HepG2 (cell line): ENCODE results near the gene PLXND1. TPM values are rescaled to one million over a fixed set of nuclear protein-coding genes. Genes with fewer than 3 reads are reported as not detected.

Experiments
- ATF3 ChIP-seq: sonication (generic); formaldehyde crosslinking; IDR thresholded peaks from 2 replicates; pipeline ENCODE4 v1.4.0; 2020; ENCODE audit warnings: missing genetic modification reagents
- ELF3 ChIP-seq: IDR thresholded peaks from 2 replicates; pipeline ENCODE4 v1.6.1; 2016; ENCODE audit warnings: missing genetic modification reagents, missing compliant biosample characterization
- ETV6 ChIP-seq: sonication (generic); formaldehyde crosslinking; conservative IDR thresholded peaks from 2 replicates; pipeline ENCODE4 v1.4.0; 2020; ENCODE audit warnings: missing genetic modification reagents
- FUBP1 ChIP-seq: sonication (generic); formaldehyde crosslinking; IDR thresholded peaks from 2 replicates; pipeline ENCODE4 v1.5.1; 2020; ENCODE audit warnings: missing genetic modification reagents, mild to moderate bottlenecking, borderline replicate concordance
- GATAD2A ChIP-seq: IDR thresholded peaks from 2 replicates; pipeline ENCODE4 v1.6.1; 2016
- GZF1 ChIP-seq: sonication (generic); formaldehyde crosslinking; IDR thresholded peaks from 2 replicates; pipeline ENCODE4 v1.5.1; 2020; ENCODE audit warnings: mild to moderate bottlenecking, missing genetic modification reagents
- HMGXB4 ChIP-seq, 2 experiments: sonication (generic) in 1 of 2; formaldehyde crosslinking in 1 of 2; IDR thresholded peaks; 2 replicates each; pipeline versions ENCODE4 v1.4.0 to v1.6.1; 2018 to 2020; ENCODE audit warnings: missing genetic modification reagents in 2 of 2, borderline replicate concordance in 1 of 2, low read depth in 1 of 2, mild to moderate bottlenecking in 1 of 2, missing biosample characterization in 1 of 2
- KLF9 ChIP-seq: IDR thresholded peaks from 2 replicates; pipeline ENCODE4 v1.6.1; 2016; ENCODE audit warnings: low read depth
- MAZ ChIP-seq, 2 experiments: sonication (generic) in 1 of 2; formaldehyde crosslinking in 1 of 2; IDR thresholded peaks; 2 replicates each; pipeline versions ENCODE4 v1.5.0 to v1.6.1; 2012 to 2020; ENCODE audit warnings: low read depth in 2 of 2, mild to moderate bottlenecking in 2 of 2, borderline replicate concordance in 1 of 2, improper control_type of control experiment in 1 of 2, low read length in 1 of 2, missing genetic modification reagents in 1 of 2, moderate library complexity in 1 of 2
- NFKB2 ChIP-seq: sonication (generic); formaldehyde crosslinking; IDR thresholded peaks from 2 replicates; pipeline ENCODE4 v1.4.0; 2020; ENCODE audit warnings: missing genetic modification reagents, borderline replicate concordance
- PHB2 ChIP-seq: fragments of 450-650 bp; IDR thresholded peaks from 2 replicates; pipeline ENCODE4 v1.6.1; 2018; ENCODE audit not compliant: partially characterized antibody
- POLR2G ChIP-seq: fragments of 200-400 bp; formaldehyde crosslinking; IDR thresholded peaks from 2 replicates; pipeline ENCODE4 v1.6.1; 2018; ENCODE audit warnings: mild to moderate bottlenecking, low read depth, low read length, moderate library complexity
- RFXAP ChIP-seq: sonication (generic); formaldehyde crosslinking; IDR thresholded peaks from 2 replicates; pipeline ENCODE4 v1.4.0; 2020; ENCODE audit warnings: missing genetic modification reagents, borderline replicate concordance
- SOX6 ChIP-seq, 2 experiments: fragments of 450-650 bp in 1 of 2; sonication (generic) in 1 of 2; formaldehyde crosslinking in 1 of 2; IDR thresholded peaks; 2 replicates each; pipeline versions ENCODE4 v1.4.0 to v1.6.1; 2017 to 2020; ENCODE audit warnings: antibody characterized with exemption in 1 of 2, mild to moderate bottlenecking in 1 of 2, missing genetic modification reagents in 1 of 2
- SRSF1 ChIP-seq: fragments of 200-400 bp; formaldehyde crosslinking; optimal IDR thresholded peaks from 2 replicates; pipeline ENCODE3; 2017; ENCODE audit warnings: mild to moderate bottlenecking, low read depth, low read length, moderate library complexity
- THAP11 ChIP-seq: IDR thresholded peaks from 2 replicates; pipeline ENCODE4 v1.6.1; 2016; ENCODE audit warnings: missing biosample characterization, missing genetic modification reagents
- ZBTB46 ChIP-seq: sonication (generic); formaldehyde crosslinking; IDR thresholded peaks from 2 replicates; pipeline ENCODE4 v1.4.0; 2020; ENCODE audit warnings: mild to moderate bottlenecking, missing genetic modification reagents, borderline replicate concordance
- ZNF160 ChIP-seq: sonication (generic); formaldehyde crosslinking; IDR thresholded peaks from 2 replicates; pipeline ENCODE4 v1.8.0; 2022; ENCODE audit warnings: mild to moderate bottlenecking, inconsistent platforms, missing genetic modification reagents
- ZNF280B ChIP-seq: sonication (generic); formaldehyde crosslinking; IDR thresholded peaks from 2 replicates; pipeline ENCODE4 v1.5.0; 2020; ENCODE audit warnings: missing genetic modification reagents, mild to moderate bottlenecking, borderline replicate concordance
- ZNF598 ChIP-seq: sonication (generic); formaldehyde crosslinking; IDR thresholded peaks from 2 replicates; pipeline ENCODE4 v1.5.1; 2020; ENCODE audit warnings: mild to moderate bottlenecking, missing genetic modification reagents, borderline replicate concordance
- polyA plus RNA-seq, 8 experiments: library from polyadenylated mRNA; depleted of rRNA in 3 of 8; stranded (reverse) in 7 of 8; unstranded in 1 of 8; fragments of >200 nt; fragmentation: Illumina TruSeq in 4 of 8; extraction: Trizol in 4 of 8; gene quantifications; 2 replicates each; pipeline versions ENCODE4 v1.2.1 to v1.2.3, GENCODE V29; 2011 to 2016; ENCODE audit warnings: low read depth in 4 of 8, missing spikeins in 1 of 8, mixed read lengths in 1 of 8; ENCODE audit not compliant: insufficient read depth in 1 of 8
- total RNA-seq, 5 experiments: library from RNA; depleted of rRNA; stranded (reverse); fragments of >200 nt; fragmentation: Illumina TruSeq; extraction: Trizol; gene quantifications; 2 replicates each; pipeline ENCODE4 v1.2.3, GENCODE V29; 2016; ENCODE audit warnings: low read depth in 1 of 5

Gene PLXND1
- total and polyA plus RNA-seq, 2 of the 13 experiments (the other 11 are each of a cell fraction or from before 2014, with no cell fraction given): 15.9 to 42.0 TPM

GRCh38 chr3:129606636-129607390, at the start of gene PLXND1 (continued):
- TF ChIP-seq GZF1 (CRISPR knock-in tag) (no peak), ETV6 (CRISPR knock-in tag) (0 out of 2 replicates have a peak, but pooled peaks have one; percentile 34), ZNF598 (CRISPR knock-in tag) (no peak), RFXAP (CRISPR knock-in tag) (0 out of 2 replicates have a peak, but pooled peaks have one; percentile 41), SRSF1 (peak; percentile 15), MAZ (IDR thresholded peaks at IDR 0.05; ENCODE audit: borderline replicate concordance, low read depth, low read length) (no peak), MAZ (CRISPR knock-in tag; IDR thresholded peaks at IDR 0.05; ENCODE audit: low read depth) (0 out of 2 replicates have a peak, but pooled peaks have one; percentile 27), THAP11 (0 out of 2 replicates have a peak, but pooled peaks have one; percentile 24), PHB2 (no peak), POLR2G (peak; percentile 71), NFKB2 (CRISPR knock-in tag) (peak; percentile 62; the same call in 1 of the 2 replicates), ATF3 (no peak), HMGXB4 (CRISPR knock-in tag; IDR thresholded peaks at IDR 0.05; ENCODE audit: borderline replicate concordance in 1 of 2, low read depth in 1 of 2) (0 out of 4 replicates have a peak, but pooled peaks of 1 of the 2 experiments have one; percentile 19), SOX6 (IDR thresholded peaks at IDR 0.05) (no peak), SOX6 (CRISPR knock-in tag; IDR thresholded peaks at IDR 0.05) (0 out of 2 replicates have a peak, but pooled peaks have one; percentile 18), ZNF160 (CRISPR knock-in tag) (peak; percentile 28; the same call in 1 of the 2 replicates), KLF9 (CRISPR knock-in tag) (no peak), ZBTB46 (CRISPR knock-in tag) (no peak), ELF3 (CRISPR knock-in tag) (0 out of 2 replicates have a peak, but pooled peaks have one; percentile 17), GATAD2A (CRISPR knock-in tag) (0 out of 2 replicates have a peak, but pooled peaks have one; percentile 10), FUBP1 (CRISPR knock-in tag) (no peak), ZNF280B (CRISPR knock-in tag) (peak; percentile 72; the same call in 1 of the 2 replicates)
